Measurements from ENCODE around the gene POGLUT3.

The POGLUT3 gene

GRCh38 chr11:108498046-108498815 is at the start of gene POGLUT3:
POGLUT3 (minus strand) TSS chr11:108498384; CDS start chr11:108498366, 18 bp downstream.
- in situ Hi-C loops (cut with HindIII; ENCODE audit: low sequenced_read_pairs) = no loop called here

GRCh38 chr11:108545909-108546501 is 47.8 kb upstream of the POGLUT3 start:
- no peak overlapping the region for H3K4me3 ChIP-seq (ENCODE audit: low read depth, low read length)
- in situ Hi-C loops (cut with HindIII; ENCODE audit: low sequenced_read_pairs) = no loop called here
- no peak for DNase-seq (ENCODE audit: low read depth, low spot score)
- TF ChIP-seq CTCF (IDR thresholded peaks at IDR 0.05; ENCODE audit: low read depth, low read length) = no peak

More at GRCh38 chr11:108498046-108498815, at the start of gene POGLUT3:
- DNase-seq (ENCODE audit: low read depth, low spot score) = peak; percentile 55
- no peak for TF ChIP-seq CTCF (IDR thresholded peaks at IDR 0.05; ENCODE audit: low read depth, low read length)
- peak within 1 kb of the TSS; percentile 53 for H3K4me3 ChIP-seq (ENCODE audit: low read depth, low read length)

- in situ Hi-C loops (cut with HindIII; ENCODE audit: low sequenced_read_pairs) = no loop called here
- no peak overlapping the region for H3K4me3 ChIP-seq (ENCODE audit: low read depth, low read length)
These were observed 45.3 kb upstream of the POGLUT3 start for GRCh38 chr11:108543316-108543964.

GRCh38 chr11:108541531-108541930 is 43.3 kb upstream of the POGLUT3 start:
- DNase-seq (ENCODE audit: low read depth, low spot score) = no peak
- no peak for TF ChIP-seq CTCF (IDR thresholded peaks at IDR 0.05; ENCODE audit: low read depth, low read length)
- in situ Hi-C loops (cut with HindIII; ENCODE audit: low sequenced_read_pairs) = no loop called here
- no peak overlapping the region for H3K4me3 ChIP-seq (ENCODE audit: low read depth, low read length)

More at GRCh38 chr11:108543316-108543964, 45.3 kb upstream of the POGLUT3 start:
- no peak for DNase-seq (ENCODE audit: low read depth, low spot score)
- TF ChIP-seq CTCF (IDR thresholded peaks at IDR 0.05; ENCODE audit: low read depth, low read length) = no peak

GRCh38 chr11:108538502-108538901 is 40.3 kb upstream of the POGLUT3 start:
- no peak for DNase-seq (ENCODE audit: low read depth, low spot score)
- no peak for TF ChIP-seq CTCF (IDR thresholded peaks at IDR 0.05; ENCODE audit: low read depth, low read length)
- no peak overlapping the region for H3K4me3 ChIP-seq (ENCODE audit: low read depth, low read length)
- in situ Hi-C loops (cut with HindIII; ENCODE audit: low sequenced_read_pairs) = no loop called here

GRCh38 chr11:108538022-108538424 is 39.8 kb upstream of the POGLUT3 start:
- in situ Hi-C loops (cut with HindIII; ENCODE audit: low sequenced_read_pairs) = no loop called here
- no peak overlapping the region for H3K4me3 ChIP-seq (ENCODE audit: low read depth, low read length)
- TF ChIP-seq CTCF (IDR thresholded peaks at IDR 0.05; ENCODE audit: low read depth, low read length) = no peak
- DNase-seq (ENCODE audit: low read depth, low spot score) = no peak
